Astrocyte of the spinal cord (primary cell): Measurements from ENCODE around the gene CDIPT.
"Not testable (repeated sequence)": the region's sequence is repeated elsewhere in the genome, so short reads cannot be mapped to it uniquely, and the experiment has no call there.

Experiments
- DNase-seq: peaks from one replicate; pipeline ENCODE4 v3.0.0; 2011; ENCODE audit warnings: low read depth, low spot score
- H3K4me3 ChIP-seq: 2 replicates; pipeline ENCODE4 v1.5.1; 2011; ENCODE audit warnings: low read depth, mild to moderate bottlenecking, low read length, moderate library complexity
- CTCF ChIP-seq: IDR thresholded peaks from 2 replicates; pipeline ENCODE4 v1.5.1; 2012; ENCODE audit warnings: low read depth, mild to moderate bottlenecking, low read length, inconsistent platforms
- in situ Hi-C: cut with HindIII; loops from 2 replicates; pipeline ENCODE4 v1.10.0; 2017; ENCODE audit warnings: low sequenced_read_pairs

CDIPT gene

GRCh38 chr16:29875206-29875605 lies 12.2 kb upstream of the CDIPT start:
- TF ChIP-seq CTCF: no peak
- in situ Hi-C loops: no loop called here
- H3K4me3 ChIP-seq: no peak overlapping the region
- no peak for DNase-seq

GRCh38 chr16:29873319-29873718 lies 10.3 kb upstream of the CDIPT start:
- in situ Hi-C loops: no loop called here
- no peak for DNase-seq

GRCh38 chr16:29871822-29872546 lies 9.0 kb upstream of the CDIPT start:
- no peak for TF ChIP-seq CTCF
- DNase-seq: no peak
- in situ Hi-C loops: no loop called here
- H3K4me3 ChIP-seq: no peak overlapping the region

More at GRCh38 chr16:29873319-29873718, 10.3 kb upstream of the CDIPT start:
- TF ChIP-seq CTCF: no peak
- no peak overlapping the region for H3K4me3 ChIP-seq

- in situ Hi-C loops, H3K4me3 ChIP-seq, DNase-seq: not testable (repeated sequence)
Measured at GRCh38 chr16:29869067-29869466, 6.0 kb upstream of the CDIPT start.

GRCh38 chr16:29868396-29869009 lies 5.5 kb upstream of the CDIPT start:
- TF ChIP-seq CTCF: no peak
- H3K4me3 ChIP-seq: no peak overlapping the region
- no peak for DNase-seq
- in situ Hi-C loops: no loop called here

- no peak for TF ChIP-seq CTCF
- DNase-seq: no peak
- in situ Hi-C loops: no loop called here
- H3K4me3 ChIP-seq: no peak overlapping the region
Measured at GRCh38 chr16:29864205-29864604, 1.2 kb upstream of the CDIPT start.

GRCh38 chr16:29863669-29863984 lies 601 bp upstream of the CDIPT start:
- H3K4me3 ChIP-seq: peak overlapping the region; percentile 21
- in situ Hi-C loops: no loop called here

More at GRCh38 chr16:29863669-29863984, 601 bp upstream of the CDIPT start:
- DNase-seq: no peak
- TF ChIP-seq CTCF: no peak
